Omental fat pad (tissue), 4 donors: ENCODE measurements around the gene RAB30. TPM values are rescaled to one million over a fixed set of nuclear protein-coding genes. Genes with fewer than 3 reads are reported as not detected.
"Not testable (repeated sequence)": the region's sequence is repeated elsewhere in the genome, so short reads cannot be mapped to it uniquely, and the experiment has no call there.

Experiments
- ATAC-seq: fragments of 150-250 bp; one replicate; pipeline ENCODE4 v1.9.1; 2016; ENCODE audit warnings: mild to moderate bottlenecking, moderate library complexity; ENCODE audit not compliant: low FRiP score
- DNase-seq: peaks from one replicate; pipeline ENCODE4 v3.0.0-alpha.2; 2019; ENCODE audit warnings: low spot score
- total RNA-seq, 4 donors: library from RNA; depleted of rRNA; stranded (reverse); fragments of >200 nt; gene quantifications; one replicate each; pipeline ENCODE4 v1.1.0, GENCODE V29; 2016
- TF ChIP-seq, protein P1 (sequence below), 3 donors: fragments of 450-650 bp; IDR thresholded peaks; one replicate each; pipeline ENCODE4 v1.5.1; 2016 to 2017; ENCODE audit warnings: antibody characterized with exemption in 3 of 3, mild to moderate bottlenecking in 3 of 3, moderate library complexity in 2 of 3

RAB30 gene
- total RNA-seq, 4 donors from 2014 or later: 14.8 to 37.9 (median 23.5) TPM

DNA sequence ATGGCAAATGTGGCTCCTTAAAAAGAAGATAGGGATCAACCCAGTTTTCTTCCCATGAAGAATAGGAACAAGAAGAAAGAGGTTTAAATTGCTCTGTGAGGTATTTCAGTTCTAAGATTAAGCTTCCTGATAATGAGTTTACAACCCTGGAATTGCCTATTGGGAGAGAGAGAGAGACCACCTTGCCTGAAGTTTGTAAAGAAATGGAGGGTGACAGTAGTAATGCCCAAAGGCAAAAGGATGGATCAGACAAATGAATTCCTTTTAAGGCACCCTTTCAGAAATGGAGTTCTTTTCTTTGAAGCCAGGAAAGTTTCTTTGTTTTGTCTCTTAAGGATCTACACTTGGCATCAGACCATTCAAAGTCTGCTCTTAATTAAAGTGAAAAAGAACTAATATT lies 95.8 kb downstream of the RAB30 start:
- DNase-seq (no peak), ATAC-seq (no peak)
- TF ChIP-seq, protein P1, sequence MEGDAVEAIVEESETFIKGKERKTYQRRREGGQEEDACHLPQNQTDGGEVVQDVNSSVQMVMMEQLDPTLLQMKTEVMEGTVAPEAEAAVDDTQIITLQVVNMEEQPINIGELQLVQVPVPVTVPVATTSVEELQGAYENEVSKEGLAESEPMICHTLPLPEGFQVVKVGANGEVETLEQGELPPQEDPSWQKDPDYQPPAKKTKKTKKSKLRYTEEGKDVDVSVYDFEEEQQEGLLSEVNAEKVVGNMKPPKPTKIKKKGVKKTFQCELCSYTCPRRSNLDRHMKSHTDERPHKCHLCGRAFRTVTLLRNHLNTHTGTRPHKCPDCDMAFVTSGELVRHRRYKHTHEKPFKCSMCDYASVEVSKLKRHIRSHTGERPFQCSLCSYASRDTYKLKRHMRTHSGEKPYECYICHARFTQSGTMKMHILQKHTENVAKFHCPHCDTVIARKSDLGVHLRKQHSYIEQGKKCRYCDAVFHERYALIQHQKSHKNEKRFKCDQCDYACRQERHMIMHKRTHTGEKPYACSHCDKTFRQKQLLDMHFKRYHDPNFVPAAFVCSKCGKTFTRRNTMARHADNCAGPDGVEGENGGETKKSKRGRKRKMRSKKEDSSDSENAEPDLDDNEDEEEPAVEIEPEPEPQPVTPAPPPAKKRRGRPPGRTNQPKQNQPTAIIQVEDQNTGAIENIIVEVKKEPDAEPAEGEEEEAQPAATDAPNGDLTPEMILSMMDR (IDR thresholded peaks at IDR 0.05): no peak

DNA sequence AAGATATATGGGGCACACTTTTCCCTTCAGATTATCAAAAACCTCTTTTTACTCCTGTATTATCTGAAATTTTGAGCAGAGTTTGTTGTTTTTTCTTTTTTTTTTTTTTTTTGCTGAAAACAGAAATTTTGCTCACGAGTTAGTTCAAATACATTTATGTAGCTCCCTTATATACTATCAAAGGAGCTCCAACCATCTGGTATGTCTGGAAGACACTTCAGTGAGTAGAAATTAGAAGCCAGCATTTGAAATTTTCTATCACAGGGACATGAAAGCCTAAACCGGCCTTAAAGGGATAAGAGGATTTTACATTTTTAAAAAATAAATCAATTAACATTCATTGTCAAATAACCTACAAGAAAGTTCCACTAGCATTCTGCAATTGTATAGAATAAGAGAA lies 96.8 kb downstream of the RAB30 start:
- DNase-seq (no peak), ATAC-seq (no peak)
- TF ChIP-seq, protein P1 (IDR thresholded peaks at IDR 0.05): no peak

DNA sequence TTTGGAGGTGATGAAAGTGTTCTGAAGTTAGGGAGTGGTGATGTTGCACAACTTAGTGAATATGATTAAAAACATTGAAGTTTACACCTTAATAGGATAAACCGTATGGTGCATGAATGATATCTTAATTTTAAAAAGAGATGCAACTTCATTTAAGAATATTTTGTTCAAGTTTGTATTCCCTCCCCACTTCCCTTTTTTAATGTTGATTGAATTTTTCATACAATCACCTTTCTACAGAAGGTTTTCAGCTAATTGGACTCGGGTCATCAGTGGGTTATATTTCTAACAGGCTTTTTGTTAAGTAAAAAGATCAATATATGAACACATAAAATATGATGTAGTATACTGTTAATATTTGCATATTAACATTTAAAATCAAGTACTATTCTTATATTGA lies 97.6 kb downstream of the RAB30 start:
- TF ChIP-seq, protein P1 (IDR thresholded peaks at IDR 0.05): no peak
- DNase-seq: no peak
- no peak for ATAC-seq

- TF ChIP-seq, protein P1 (IDR thresholded peaks at IDR 0.05): no peak
- DNase-seq (no peak), ATAC-seq (no peak)
Observed at GRCh38 chr11:82972103-82972502, 99.6 kb downstream of the RAB30 start.

DNA sequence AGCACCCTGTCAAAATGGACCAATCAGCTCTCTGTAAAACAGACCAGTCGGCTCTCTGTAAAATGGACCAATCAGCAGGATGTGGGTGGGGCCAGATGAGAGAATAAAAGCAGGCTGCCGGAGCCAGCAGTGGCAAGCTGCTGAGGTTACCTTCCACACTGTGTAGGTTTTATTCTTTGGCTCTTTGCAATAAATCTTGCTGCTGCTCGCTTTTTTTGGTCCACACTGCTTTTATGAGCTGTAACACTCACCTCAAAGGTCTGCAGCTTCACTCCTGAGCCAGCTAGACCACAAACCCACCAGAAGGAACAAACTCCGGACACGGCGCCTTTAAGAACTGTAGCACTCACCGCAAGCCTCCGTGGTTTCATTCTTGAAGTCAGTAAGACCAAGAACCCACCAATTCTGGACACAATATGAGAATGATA lies 100.2 kb downstream of the RAB30 start:
- DNase-seq, ATAC-seq: not testable (repeated sequence)

GRCh38 chr11:82970507-82971083 lies 101.1 kb downstream of the RAB30 start:
- not testable (repeated sequence) for ATAC-seq, DNase-seq

DNA sequence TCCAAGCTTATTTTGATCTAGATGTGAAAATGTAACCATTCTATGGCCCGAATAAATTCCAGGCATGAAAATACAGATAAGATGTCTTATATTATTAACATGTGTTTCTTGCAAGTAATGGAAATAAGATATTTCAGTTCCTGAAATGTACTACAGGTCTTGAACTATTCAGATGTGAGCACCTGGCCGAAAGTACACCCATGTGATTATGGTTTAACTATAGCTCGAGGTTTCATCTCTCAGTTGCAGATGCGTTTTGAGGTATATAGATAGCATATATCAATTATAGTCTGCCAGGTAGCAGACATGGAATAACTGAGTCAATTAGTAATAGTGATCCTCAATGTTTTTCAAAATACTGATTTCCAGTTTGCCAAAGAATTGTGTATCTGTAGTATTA lies 101.9 kb downstream of the RAB30 start:
- TF ChIP-seq, protein P1 (IDR thresholded peaks at IDR 0.05): no peak
- ATAC-seq (no peak), DNase-seq (no peak)

- TF ChIP-seq, protein P1 (IDR thresholded peaks at IDR 0.05): no peak
- no peak for DNase-seq
- no peak for ATAC-seq
Observed at GRCh38 chr11:82967381-82967780, 104.3 kb downstream of the RAB30 start.

GRCh38 chr11:82962021-82962420 lies 109.7 kb downstream of the RAB30 start:
- ATAC-seq: not testable (repeated sequence)

More at GRCh38 chr11:82962021-82962420, 109.7 kb downstream of the RAB30 start:
- not testable (repeated sequence) for DNase-seq
